HG02623 (cell line): ENCODE data around the gene SLC5A3.

Experiments used
- ATAC-seq: cut with Tn5 transposase; IDR thresholded peaks from one replicate; pipeline ENCODE4 v1.9.1; 2021; ENCODE audit warnings: moderate library complexity; ENCODE audit not compliant: unreplicated experiment

The SLC5A3 gene

GRCh38 chr21:34073032-34073748 is at the start of gene SLC5A3, which contains the start of gene MRPS6:
Gene SLC5A3, plus strand, starts transcription at chr21:34073578. Its CDS starts 21,621 bp downstream, at chr21:34095199.
Gene MRPS6, plus strand, starts transcription at chr21:34073578. Its CDS starts 123 bp downstream, at chr21:34073701.
- peak; percentile 72 for ATAC-seq

- no peak for ATAC-seq
These were observed 49.5 kb upstream of the SLC5A3 start for GRCh38 chr21:34023691-34024373.

- no peak for ATAC-seq
These were observed 49.0 kb upstream of the SLC5A3 start for GRCh38 chr21:34024374-34024693.

- ATAC-seq: no peak
These were observed 45.5 kb upstream of the SLC5A3 start for GRCh38 chr21:34027721-34028461.

- no peak for ATAC-seq
These were observed 43.4 kb upstream of the SLC5A3 start for GRCh38 chr21:34029743-34030528.

GRCh38 chr21:34031835-34032370 is 41.5 kb upstream of the SLC5A3 start:
- no peak for ATAC-seq

GRCh38 chr21:34034369-34035014 is 38.9 kb upstream of the SLC5A3 start:
- ATAC-seq: no peak

GRCh38 chr21:34035619-34036354 is 37.6 kb upstream of the SLC5A3 start:
- no peak for ATAC-seq

- ATAC-seq: no peak
These were observed 36.2 kb upstream of the SLC5A3 start for GRCh38 chr21:34037009-34037795.

- no peak for ATAC-seq
These were observed 33.5 kb upstream of the SLC5A3 start for GRCh38 chr21:34039678-34040382.

- no peak for ATAC-seq
These were observed 30.6 kb upstream of the SLC5A3 start for GRCh38 chr21:34042735-34043134.

- no peak for ATAC-seq
These were observed 30.0 kb upstream of the SLC5A3 start for GRCh38 chr21:34043333-34043732.

GRCh38 chr21:34046917-34047316 is 26.5 kb upstream of the SLC5A3 start:
- no peak for ATAC-seq

GRCh38 chr21:34047835-34048234 is 25.5 kb upstream of the SLC5A3 start:
- no peak for ATAC-seq

GRCh38 chr21:34052171-34052570 is 21.2 kb upstream of the SLC5A3 start:
- ATAC-seq: no peak

GRCh38 chr21:34054259-34054658 is 19.1 kb upstream of the SLC5A3 start:
- ATAC-seq: no peak

- no peak for ATAC-seq
These were observed 17.8 kb upstream of the SLC5A3 start for GRCh38 chr21:34055615-34056014.

GRCh38 chr21:34061983-34062382 is 11.4 kb upstream of the SLC5A3 start:
- ATAC-seq: no peak
